WTC11 (cell line): ENCODE data around the gene TBC1D14. TPM values are rescaled to one million over a fixed set of nuclear protein-coding genes. Genes with fewer than 3 reads are reported as not detected.

Experiments used
- ATAC-seq: fragments of 200-7000 bp; cut with Tn5 transposase; 2 replicates; pipeline ENCODE4 v1.10.0; 2021; ENCODE audit warnings: mild to moderate bottlenecking, moderate library complexity
- CTCF ChIA-PET: fragments of 300-600 bp; sonication (Branson Sonifier 250); formaldehyde crosslinking; loops from one replicate; lab custom pipeline; 2021; ENCODE audit warnings: antibody characterized with exemption; lab: Charles Lee
- POLR2A ChIA-PET: fragments of 350-600 bp; sonication (Branson Sonifier 250); formaldehyde crosslinking; loops from one replicate; lab custom pipeline; 2021; ENCODE audit warnings: antibody characterized with exemption; lab: Charles Lee
- DNase-seq: peaks from one replicate; pipeline ENCODE4 v3.0.0; 2021; ENCODE audit warnings: low spot score
- H3K27ac Mint-ChIP-seq: 2 replicates; pipeline ENCODE4 v1.8.0; 2021; ENCODE audit warnings: mixed read lengths
- H3K27me3 Mint-ChIP-seq: 2 replicates; pipeline ENCODE4 v1.8.0; 2021; ENCODE audit warnings: low read depth, mild to moderate bottlenecking, moderate library complexity, mixed read lengths
- H3K36me3 Mint-ChIP-seq: 2 replicates; pipeline ENCODE4 v1.8.0; 2021; ENCODE audit warnings: mixed read lengths
- H3K4me1 Mint-ChIP-seq: 2 replicates; pipeline ENCODE4 v1.8.0; 2022; ENCODE audit warnings: mixed read lengths
- H3K4me3 Mint-ChIP-seq: 2 replicates; pipeline ENCODE4 v1.8.0; 2021; ENCODE audit warnings: mild to moderate bottlenecking, moderate library complexity, mixed read lengths
- H3K9me3 Mint-ChIP-seq: 2 replicates; pipeline ENCODE4 v1.8.0; 2021; ENCODE audit warnings: mixed read lengths
- ATF1 ChIP-seq: sonication (generic); formaldehyde crosslinking; IDR thresholded peaks from 2 replicates; pipeline ENCODE4 v1.8.1; 2023; ENCODE audit warnings: mild to moderate bottlenecking, moderate library complexity, missing genetic modification reagents
- ATF6 ChIP-seq: sonication (generic); formaldehyde crosslinking; IDR thresholded peaks from 2 replicates; pipeline ENCODE4 v1.8.1; 2023; ENCODE audit warnings: mild to moderate bottlenecking, missing genetic modification reagents
- E2F1 ChIP-seq: sonication (generic); formaldehyde crosslinking; IDR thresholded peaks from 2 replicates; pipeline ENCODE4 v1.8.0; 2022; ENCODE audit warnings: mild to moderate bottlenecking, missing genetic modification reagents
- E2F4 ChIP-seq: sonication (generic); formaldehyde crosslinking; IDR thresholded peaks from 2 replicates; pipeline ENCODE4 v1.8.1; 2022; ENCODE audit warnings: low read depth, mild to moderate bottlenecking, moderate library complexity, missing genetic modification reagents, borderline replicate concordance
- ESRRA ChIP-seq: sonication (generic); formaldehyde crosslinking; IDR thresholded peaks from 2 replicates; pipeline ENCODE4 v1.8.1; 2022; ENCODE audit warnings: mild to moderate bottlenecking, missing genetic modification reagents, borderline replicate concordance
- FOXK1 ChIP-seq: sonication (generic); formaldehyde crosslinking; IDR thresholded peaks from 2 replicates; pipeline ENCODE4 v1.8.0; 2022; ENCODE audit warnings: mild to moderate bottlenecking, moderate library complexity, missing genetic modification reagents
- MYBL2 ChIP-seq: sonication (generic); formaldehyde crosslinking; IDR thresholded peaks from 2 replicates; pipeline ENCODE4 v1.8.1; 2023; ENCODE audit warnings: mild to moderate bottlenecking, moderate library complexity, missing genetic modification reagents
- NR1H2 ChIP-seq: sonication (generic); formaldehyde crosslinking; IDR thresholded peaks from 2 replicates; pipeline ENCODE4 v1.9.0; 2021; ENCODE audit warnings: mild to moderate bottlenecking, moderate library complexity, missing genetic modification reagents
- PRDM15 ChIP-seq: sonication (generic); formaldehyde crosslinking; IDR thresholded peaks from 2 replicates; pipeline ENCODE4 v1.8.0; 2022; ENCODE audit warnings: missing genetic modification reagents
- PREB ChIP-seq: sonication (generic); formaldehyde crosslinking; IDR thresholded peaks from 2 replicates; pipeline ENCODE4 v1.8.1; 2022; ENCODE audit warnings: mild to moderate bottlenecking, missing genetic modification reagents, moderate library complexity, borderline replicate concordance
- RORB ChIP-seq: fragments of 250-450 bp; sonication (Bioruptor Pico); IDR thresholded peaks from 2 replicates; pipeline ENCODE4 v1.9.0; 2021; ENCODE audit warnings: mild to moderate bottlenecking
- SP1 ChIP-seq: sonication (generic); formaldehyde crosslinking; conservative IDR thresholded peaks from 2 replicates; pipeline ENCODE4 v1.8.1; 2022; ENCODE audit warnings: missing genetic modification reagents
- TP53 ChIP-seq: sonication (generic); formaldehyde crosslinking; IDR thresholded peaks from 2 replicates; pipeline ENCODE4 v1.8.1; 2023; ENCODE audit warnings: mild to moderate bottlenecking, missing genetic modification reagents
- ZBTB21 ChIP-seq: sonication (generic); formaldehyde crosslinking; IDR thresholded peaks from 2 replicates; pipeline ENCODE4 v1.8.1; 2023; ENCODE audit warnings: mild to moderate bottlenecking, missing genetic modification reagents, borderline replicate concordance
- ZNF138 ChIP-seq: sonication (generic); formaldehyde crosslinking; conservative IDR thresholded peaks from 2 replicates; pipeline ENCODE4 v1.8.1; 2022; ENCODE audit warnings: mild to moderate bottlenecking, moderate library complexity, missing genetic modification reagents
- ZNF219 ChIP-seq: sonication (generic); formaldehyde crosslinking; IDR thresholded peaks from 2 replicates; pipeline ENCODE4 v1.8.0; 2023; ENCODE audit warnings: missing genetic modification reagents, mild to moderate bottlenecking, borderline replicate concordance
- ZNF512 ChIP-seq: sonication (generic); formaldehyde crosslinking; IDR thresholded peaks from 2 replicates; pipeline ENCODE4 v1.8.1; 2022; ENCODE audit warnings: missing genetic modification reagents, borderline replicate concordance
- ZNF532 ChIP-seq: fragments of 250-450 bp; sonication (Bioruptor Pico); IDR thresholded peaks from 2 replicates; pipeline ENCODE4 v1.9.0; 2021; ENCODE audit warnings: mild to moderate bottlenecking, borderline replicate concordance
- total RNA-seq: library from RNA; stranded (reverse); gene quantifications from 3 replicates; pipeline ENCODE4 v1.2.3, GENCODE V29; 2021

Gene TBC1D14
- total RNA-seq, 1 experiment from 2014 or later, result 45.1 TPM

GRCh38 chr4:6960154-6960553 lies 50.5 kb downstream of the TBC1D14 start (continued):
- TF ChIP-seq E2F4 (CRISPR knock-in tag) (no peak), NR1H2 (no peak), RORB (no peak), ESRRA (no peak), SP1 (CRISPR knock-in tag) (no peak), ZNF512 (CRISPR knock-in tag) (no peak), FOXK1 (CRISPR knock-in tag) (no peak)

GRCh38 chr4:6960628-6961412 lies 51.2 kb downstream of the TBC1D14 start:
- Mint-ChIP-seq H3K27ac (peak overlapping the region; percentile 95), H3K9me3 (no peaks in the 10 kb centered on the region), H3K4me3 (no peak overlapping the region), H3K27me3 (no peaks in the 10 kb centered on the region), H3K4me1 (peaks cover 40% of the 10 kb centered on the region), H3K36me3 (no peaks in the 10 kb centered on the region)
- ChIA-PET POLR2A (interaction anchor here (1.1 kb wide), 1 partner anchor 12 kb away, joined by 3 read pairs; no protein-coding TSS in a partner anchor), CTCF (interaction anchor here (0.6 to 1.4 kb wide), 3 partner anchors 16 to 38 kb away, joined by 3 to 5 read pairs (median 4); no protein-coding TSS in a partner anchor)
- no peak for ATAC-seq
- DNase-seq, result no peak
- no peak for TF ChIP-seq PREB (CRISPR knock-in tag)
- no peak for TF ChIP-seq E2F1 (CRISPR knock-in tag)
- no peak for TF ChIP-seq ATF6
- TF ChIP-seq ZNF532 (CRISPR knock-in tag), result no peak
- no peak for TF ChIP-seq NR1H2
- no peak for TF ChIP-seq ZBTB21 (CRISPR knock-in tag)
- TF ChIP-seq ZNF219, result no peak
- no peak for TF ChIP-seq TP53 (CRISPR knock-in tag)
- TF ChIP-seq SP1 (CRISPR knock-in tag), result no peak
- TF ChIP-seq MYBL2, result no peak
- TF ChIP-seq ATF1 (CRISPR knock-in tag), result no peak
- no peak for TF ChIP-seq ZNF138
- TF ChIP-seq PRDM15 (CRISPR knock-in tag), result no peak
